Brain microvascular endothelial cell (primary cell): ENCODE results near the gene MYL11.

ENCODE experiments used
- DNase-seq: peaks from one replicate; pipeline ENCODE4 v3.0.0-alpha.2; 2020
- H3K27ac ChIP-seq: fragments of 250-450 bp; sonication (Bioruptor Pico); 2 replicates; pipeline ENCODE4 v1.5.1; 2020; ENCODE audit warnings: mild to moderate bottlenecking, moderate library complexity
- H3K27me3 ChIP-seq: fragments of 250-450 bp; sonication (Bioruptor Pico); replicated peaks from 2 replicates; pipeline ENCODE4 v1.5.1; 2020; ENCODE audit warnings: mild to moderate bottlenecking
- H3K36me3 ChIP-seq: fragments of 250-450 bp; sonication (Bioruptor Pico); replicated peaks from 2 replicates; pipeline ENCODE4 v1.5.1; 2020; ENCODE audit warnings: mild to moderate bottlenecking
- H3K4me3 ChIP-seq: 2 replicates; pipeline ENCODE4 v1.5.1; 2011; ENCODE audit warnings: low read depth, mild to moderate bottlenecking, control low read depth, low read length, moderate library complexity
- CTCF ChIP-seq: IDR thresholded peaks from 2 replicates; pipeline ENCODE4 v1.5.1; 2011; ENCODE audit warnings: low read depth, mild to moderate bottlenecking, moderate library complexity, low read length, control low read depth, inconsistent platforms; ENCODE audit errors: missing control alignments
- in situ Hi-C: cut with HindIII; loops from 2 replicates; pipeline ENCODE4 v1.10.0; 2017; ENCODE audit warnings: low sequenced_read_pairs, low pct_ligation_motif_present

MYL11 gene

GRCh38 chr16:30381291-30382041, 6.9 kb downstream of the MYL11 start:
- Histone ChIP-seq H3K4me3 (no peak overlapping the region), H3K27ac (no peak overlapping the region), H3K27me3 (no peaks in the 10 kb centered on the region), H3K36me3 (no peaks in the 10 kb centered on the region)
- no peak for TF ChIP-seq CTCF
- no peak for DNase-seq
- in situ Hi-C loops = no loop called here

- no peak for TF ChIP-seq CTCF
- H3K27ac ChIP-seq = no peak within 1 kb of the TSS
- no peaks in the 10 kb centered on the region for H3K27me3 ChIP-seq
- in situ Hi-C loops = no loop called here
- H3K36me3 ChIP-seq = no peaks in the 10 kb centered on the region
- DNase-seq = no peak
- H3K4me3 ChIP-seq = no peak within 1 kb of the TSS
Observed at GRCh38 chr16:30382111-30382881, 7.7 kb downstream of the MYL11 start, which contains the start of gene SEPTIN1. Gene SEPTIN1 (minus strand): TSS chr16:30382561. CDS start chr16:30382542, 19 bp downstream.

GRCh38 chr16:30383521-30383920, 8.9 kb downstream of the MYL11 start:
- H3K36me3 ChIP-seq = no peaks in the 10 kb centered on the region
- H3K27ac ChIP-seq = no peak overlapping the region
- TF ChIP-seq CTCF = no peak
- DNase-seq = no peak
- H3K4me3 ChIP-seq = no peak overlapping the region
- H3K27me3 ChIP-seq = no peaks in the 10 kb centered on the region
- in situ Hi-C loops = no loop called here

- Histone ChIP-seq H3K4me3 (peak overlapping the region; percentile 77), H3K36me3 (peaks cover 5% of the 10 kb centered on the region), H3K27me3 (no peaks in the 10 kb centered on the region), H3K27ac (peak overlapping the region; percentile 73)
- no peak for TF ChIP-seq CTCF
- peak; percentile 52 for DNase-seq
- in situ Hi-C loops = no loop called here
Observed at GRCh38 chr16:30394592-30395154, 20.1 kb downstream of the MYL11 start.

GRCh38 chr16:30395155-30395991, 20.8 kb downstream of the MYL11 start, which contains the start of gene ZNF48:
Gene ZNF48 (plus strand): TSS chr16:30395420. CDS start chr16:30395795, 375 bp downstream.
- in situ Hi-C loops = no loop called here
- no peak for TF ChIP-seq CTCF
- DNase-seq = peak; percentile 74
- Histone ChIP-seq H3K27ac (peak within 1 kb of the TSS; percentile 73), H3K36me3 (peaks cover 5% of the 10 kb centered on the region), H3K4me3 (peak within 1 kb of the TSS; percentile 77), H3K27me3 (no peaks in the 10 kb centered on the region)
